Stimulated activated CD8-positive, alpha-beta memory T cell treated with anti-CD3 and anti-CD28 coated beads, Interleukin-4, amount 100 ng/mL, for 4 hours (primary cell): Measurements from ENCODE around the gene COMMD1.
"Not testable (repeated sequence)": the region's sequence is repeated elsewhere in the genome, so short reads cannot be mapped to it uniquely, and the experiment has no call there.

Source experiments
- DNase-seq, 2 donors: peaks; one replicate each; pipeline ENCODE4 v3.0.0-alpha.2; 2020; ENCODE audit warnings: low read depth in 2 of 2, low spot score in 1 of 2

Gene COMMD1

DNA sequence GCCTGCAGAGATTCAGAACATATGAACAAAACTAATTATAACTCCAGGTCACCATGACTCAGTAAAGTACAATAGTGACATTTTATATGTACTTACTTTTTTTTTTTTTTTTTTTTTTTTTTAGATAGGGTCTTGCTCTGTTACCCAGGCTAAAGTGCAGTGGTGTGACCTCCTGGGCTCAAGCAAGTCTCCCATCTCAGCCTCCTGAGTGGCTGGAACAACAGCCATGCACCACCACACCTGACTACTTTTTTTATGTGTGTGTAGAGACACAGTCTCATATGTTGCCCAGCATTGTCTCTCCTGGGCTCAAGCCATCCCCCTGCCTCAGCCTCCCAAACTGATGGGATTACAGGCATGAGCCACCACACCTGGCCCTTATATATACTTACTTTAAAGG, 159.8 kb downstream of the COMMD1 start:
- DNase-seq: no peak

- DNase-seq: no peak
These were observed 165.7 kb downstream of the COMMD1 start for GRCh38 chr2:62071126-62071598.

DNA sequence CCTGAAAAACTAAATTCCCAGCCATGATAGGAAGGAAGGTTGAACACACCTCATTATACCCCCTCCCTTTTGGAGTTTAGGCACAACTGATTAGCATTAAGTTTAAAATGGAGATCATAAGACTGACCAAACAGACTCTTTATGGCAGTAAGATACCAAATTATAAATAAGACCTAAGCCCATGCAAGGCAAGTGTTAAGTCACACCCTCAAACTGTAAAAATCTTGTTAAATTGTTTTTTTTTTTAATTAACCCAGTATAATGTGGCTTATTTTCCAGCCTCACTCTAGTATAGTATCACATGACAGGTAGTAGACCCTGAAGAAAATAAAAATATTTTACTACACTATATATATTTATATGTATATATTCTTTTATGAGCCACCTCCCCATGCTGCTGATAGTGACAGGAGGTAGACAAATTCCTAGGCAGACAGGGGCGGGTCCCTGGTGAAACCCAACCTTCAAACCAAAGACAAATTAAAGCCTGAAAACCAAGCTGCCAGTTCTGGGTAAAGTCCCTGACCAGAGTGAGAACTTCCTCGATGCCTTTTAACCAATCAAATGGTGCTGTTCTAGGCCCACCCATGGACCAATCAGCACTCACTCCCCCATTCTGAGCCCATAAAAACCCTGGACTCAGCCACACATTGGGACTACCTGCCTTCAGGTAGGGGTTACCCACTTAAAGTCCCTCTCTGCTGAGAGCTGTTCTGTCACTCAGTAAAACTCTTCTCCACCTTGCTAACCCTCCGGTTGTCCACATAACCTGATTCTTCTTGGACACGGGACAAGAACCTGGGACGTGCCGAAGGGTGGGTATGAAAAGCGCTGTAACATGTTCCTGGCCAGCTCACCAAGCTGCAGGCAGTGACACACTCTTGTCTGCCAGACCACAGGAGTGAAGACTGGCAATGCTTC, 166.5 kb downstream of the COMMD1 start:
- no peak for DNase-seq

- no peak for DNase-seq
These were observed 168.8 kb downstream of the COMMD1 start for GRCh38 chr2:62074233-62074632.

DNA sequence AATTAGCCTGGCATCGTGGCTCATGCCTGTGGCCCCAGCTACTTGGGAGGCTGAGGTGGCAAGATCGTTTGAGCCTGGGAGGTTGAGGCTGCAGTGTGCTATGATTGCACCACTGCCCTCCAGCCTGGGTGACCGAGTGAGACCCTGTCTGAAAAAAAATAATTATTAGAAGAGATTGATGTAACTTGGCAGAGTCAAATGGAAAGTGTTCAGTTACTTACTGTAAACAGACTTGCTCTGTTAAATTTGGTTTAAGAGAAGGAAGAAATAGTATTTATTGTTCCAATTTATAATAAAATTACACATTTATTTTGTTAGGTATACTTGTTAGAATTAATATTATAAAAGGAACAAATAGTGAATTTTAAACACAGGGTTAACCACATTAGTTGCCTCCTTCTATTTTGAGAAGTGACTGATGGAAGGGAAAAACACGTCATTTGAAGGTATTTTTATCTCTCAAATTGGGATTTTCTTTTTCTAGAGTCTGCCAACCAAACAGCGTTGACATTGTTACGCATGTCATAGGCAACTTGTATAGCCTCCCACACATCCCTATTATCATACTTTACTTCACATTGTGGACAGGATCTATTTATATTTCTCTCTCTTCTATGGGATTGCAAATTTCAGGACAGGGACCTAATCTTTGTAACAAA, 171.6 kb downstream of the COMMD1 start:
- DNase-seq: no peak

- DNase-seq: no peak
These were observed 179.3 kb downstream of the COMMD1 start for GRCh38 chr2:62084801-62085200.

DNA sequence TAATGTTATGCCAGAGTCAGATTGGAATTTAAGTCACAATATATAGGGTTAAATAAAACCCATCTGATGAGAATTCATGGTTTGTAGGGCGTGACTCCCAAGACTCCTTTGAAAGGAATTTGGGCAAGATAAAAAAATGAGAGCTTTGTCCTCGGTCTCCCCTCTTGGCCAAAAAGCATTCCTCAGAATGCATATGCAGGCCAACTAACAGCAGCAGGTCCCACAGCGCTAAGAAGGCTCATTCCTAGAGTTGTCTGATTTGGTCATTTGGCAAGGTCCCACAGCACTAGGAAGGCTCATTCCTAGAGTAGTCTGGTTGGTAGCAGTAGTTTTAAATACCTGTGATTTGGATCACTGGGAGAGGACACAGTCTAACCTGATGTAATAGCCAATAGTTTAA, 184.2 kb downstream of the COMMD1 start:
- no peak for DNase-seq

GRCh38 chr2:62091471-62091870, 186.0 kb downstream of the COMMD1 start:
- no peak for DNase-seq

GRCh38 chr2:62099050-62099449, 193.6 kb downstream of the COMMD1 start:
- no peak for DNase-seq

GRCh38 chr2:62099523-62100175, 194.2 kb downstream of the COMMD1 start:
- DNase-seq: no peak

DNA sequence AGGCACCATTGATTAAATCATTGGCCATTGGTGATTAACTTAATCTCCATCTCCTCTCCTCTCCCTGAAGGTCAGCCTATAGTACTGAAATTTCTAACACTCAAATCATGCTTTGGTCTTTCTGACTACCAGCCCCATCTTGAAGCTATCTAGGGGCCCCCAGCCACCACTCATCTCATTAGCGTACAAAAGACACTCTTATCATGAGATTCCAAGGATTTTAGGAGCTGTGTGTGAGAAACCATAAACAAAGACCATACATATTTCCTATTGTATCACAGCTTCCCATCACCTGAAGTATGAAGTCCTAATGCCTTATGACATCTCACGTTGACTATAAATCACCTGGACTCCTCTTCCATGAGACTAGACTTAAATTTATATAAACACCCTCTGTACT, 196.4 kb downstream of the COMMD1 start:
- no peak for DNase-seq

GRCh38 chr2:62102402-62102920, 197.0 kb downstream of the COMMD1 start:
- DNase-seq: no peak

- DNase-seq: no peak
These were observed 204.1 kb downstream of the COMMD1 start for GRCh38 chr2:62109554-62109953.

- no peak for DNase-seq
These were observed 205.0 kb downstream of the COMMD1 start for GRCh38 chr2:62110415-62111025.

DNA sequence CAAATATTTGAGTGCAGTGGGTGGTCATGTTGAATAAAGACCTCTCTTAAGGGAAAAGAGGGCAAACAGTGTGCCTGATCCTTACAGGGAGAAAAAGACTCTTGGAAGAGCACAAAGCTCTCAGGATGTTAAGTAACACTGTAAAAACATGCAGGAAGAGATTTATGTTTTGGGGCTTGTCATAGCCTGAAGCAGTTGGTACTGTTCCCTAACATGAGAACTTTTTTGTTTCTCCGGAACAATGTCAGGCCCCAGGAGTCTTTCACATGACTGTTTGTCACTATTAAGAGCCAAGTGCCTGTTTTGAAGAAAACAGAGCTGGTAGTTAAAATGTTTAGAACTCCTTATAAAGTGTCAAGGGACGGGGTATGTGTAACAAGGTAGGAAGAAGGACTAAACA, 206.7 kb downstream of the COMMD1 start:
- DNase-seq: no peak

DNA sequence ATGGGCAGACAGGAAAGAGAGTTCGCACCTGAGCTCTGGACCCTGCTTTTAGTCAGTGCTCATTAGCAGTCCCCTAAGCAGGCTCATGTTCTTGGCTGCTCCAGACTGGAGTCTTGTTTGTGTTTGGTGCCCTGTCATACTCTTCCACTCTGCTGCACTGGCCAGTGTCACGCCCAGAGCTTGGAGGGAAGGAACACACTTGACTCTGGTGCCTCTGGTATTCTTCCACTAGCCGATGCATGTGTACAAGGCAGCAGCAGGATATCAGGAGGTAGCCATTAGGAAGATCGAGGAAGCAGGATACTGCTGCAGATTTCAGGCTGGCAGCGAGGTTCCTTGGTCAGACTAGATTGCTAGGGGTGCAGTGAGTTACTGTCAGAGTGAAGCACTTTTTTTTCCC, 209.1 kb downstream of the COMMD1 start:
- no peak for DNase-seq

DNA sequence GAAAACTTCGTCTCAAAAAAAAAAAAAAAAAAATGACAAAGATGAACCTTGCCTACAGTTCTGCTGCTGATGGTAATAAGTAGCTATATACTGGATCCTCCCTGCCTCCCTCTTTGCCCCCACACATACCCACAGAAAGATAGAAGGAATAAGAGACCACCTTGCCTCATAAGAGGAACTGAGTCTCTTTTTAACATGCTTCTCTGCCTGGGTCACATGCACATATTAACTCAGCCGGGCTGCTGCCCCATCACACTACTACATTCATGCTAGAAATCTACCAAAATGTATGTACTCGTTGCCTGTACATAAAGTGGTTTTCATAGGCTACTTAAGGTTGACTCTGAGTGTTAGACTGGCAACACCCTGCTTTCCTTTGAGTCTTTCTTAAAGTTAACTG, 211.5 kb downstream of the COMMD1 start:
- no peak for DNase-seq

GRCh38 chr2:62118160-62118559, 212.7 kb downstream of the COMMD1 start:
- DNase-seq: no peak

GRCh38 chr2:62119311-62119974, 214.0 kb downstream of the COMMD1 start:
- DNase-seq: no peak

- not testable (repeated sequence) for DNase-seq
These were observed 220.8 kb downstream of the COMMD1 start for GRCh38 chr2:62126239-62126638.
